NCI-H226 (cell line): Measurements from ENCODE around the gene KIF6.

Experiments
- DNase-seq: peaks from one replicate; pipeline ENCODE4 v3.0.0-alpha.2; 2015

Gene KIF6

DNA sequence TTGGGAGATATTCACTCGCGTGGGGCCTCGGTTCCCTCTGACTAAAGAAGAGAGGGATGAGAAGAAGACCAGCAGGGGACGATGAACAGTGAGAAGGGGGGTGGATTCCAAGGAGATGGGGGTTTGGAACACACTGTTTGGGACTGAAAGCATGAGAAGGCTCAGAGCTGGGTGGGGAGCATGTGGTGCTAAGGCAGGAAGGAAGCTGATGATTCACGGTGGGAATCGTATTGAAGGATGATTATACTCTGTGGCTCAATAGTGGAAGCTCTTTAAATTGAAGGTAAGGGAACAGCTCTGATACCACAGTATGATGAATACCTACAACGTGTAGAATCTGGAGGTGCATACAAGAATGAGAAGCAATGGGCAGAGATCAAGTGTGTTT is 285.2 kb downstream of the KIF6 start:
- DNase-seq, result no peak

DNA sequence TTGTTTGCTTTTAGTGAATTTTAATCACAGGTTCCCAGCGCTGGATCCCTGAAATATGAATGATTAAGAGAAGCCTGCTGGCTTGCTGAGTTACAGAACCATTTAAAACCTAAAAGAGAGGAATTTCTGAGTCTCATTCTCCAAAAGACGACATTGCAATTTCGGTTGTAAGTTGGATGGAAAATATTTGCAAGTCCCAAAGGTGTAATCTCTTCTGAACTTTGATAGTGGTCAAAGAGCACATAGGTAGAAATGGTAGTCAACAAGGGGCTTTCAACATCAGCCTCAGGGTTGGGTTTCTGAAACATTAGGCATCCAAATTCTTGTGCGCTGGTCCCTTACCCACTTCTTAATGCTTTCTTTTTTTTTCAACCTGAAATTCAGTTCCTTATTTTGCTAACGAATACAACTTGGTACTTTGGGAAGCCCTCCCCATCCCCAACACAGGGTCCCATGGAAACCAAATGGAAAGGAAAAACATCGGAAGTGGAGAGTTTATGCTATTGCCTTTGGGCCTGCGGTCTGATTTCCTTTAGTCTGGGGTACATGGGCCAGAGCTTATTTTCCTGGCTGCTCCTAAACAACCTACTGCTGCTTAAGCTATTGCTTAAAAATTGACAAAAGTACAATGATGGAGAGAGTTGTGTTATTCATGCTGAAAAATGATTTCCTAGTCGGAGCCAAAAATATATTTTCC is 285.7 kb downstream of the KIF6 start:
- no peak for DNase-seq

DNA sequence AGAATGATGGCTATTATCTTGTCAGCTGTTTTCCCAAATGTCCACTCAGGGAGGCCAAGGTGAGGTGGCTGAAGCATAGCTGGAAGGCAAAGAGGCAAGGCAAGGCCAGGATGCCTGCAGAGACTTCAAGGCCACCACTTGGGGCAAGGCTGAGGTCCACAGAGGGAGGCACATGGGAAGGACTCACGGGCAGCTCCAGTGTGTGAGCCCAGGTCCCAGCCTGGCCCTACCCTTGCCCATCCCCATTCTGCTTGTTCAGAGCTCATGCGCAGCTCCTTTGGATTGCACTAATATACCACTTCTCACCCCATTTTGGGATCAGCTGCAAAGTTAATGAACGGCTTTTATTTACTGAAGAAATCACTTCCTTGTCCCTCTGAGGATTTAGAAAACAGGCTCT is 291.6 kb downstream of the KIF6 start:
- no peak for DNase-seq

DNA sequence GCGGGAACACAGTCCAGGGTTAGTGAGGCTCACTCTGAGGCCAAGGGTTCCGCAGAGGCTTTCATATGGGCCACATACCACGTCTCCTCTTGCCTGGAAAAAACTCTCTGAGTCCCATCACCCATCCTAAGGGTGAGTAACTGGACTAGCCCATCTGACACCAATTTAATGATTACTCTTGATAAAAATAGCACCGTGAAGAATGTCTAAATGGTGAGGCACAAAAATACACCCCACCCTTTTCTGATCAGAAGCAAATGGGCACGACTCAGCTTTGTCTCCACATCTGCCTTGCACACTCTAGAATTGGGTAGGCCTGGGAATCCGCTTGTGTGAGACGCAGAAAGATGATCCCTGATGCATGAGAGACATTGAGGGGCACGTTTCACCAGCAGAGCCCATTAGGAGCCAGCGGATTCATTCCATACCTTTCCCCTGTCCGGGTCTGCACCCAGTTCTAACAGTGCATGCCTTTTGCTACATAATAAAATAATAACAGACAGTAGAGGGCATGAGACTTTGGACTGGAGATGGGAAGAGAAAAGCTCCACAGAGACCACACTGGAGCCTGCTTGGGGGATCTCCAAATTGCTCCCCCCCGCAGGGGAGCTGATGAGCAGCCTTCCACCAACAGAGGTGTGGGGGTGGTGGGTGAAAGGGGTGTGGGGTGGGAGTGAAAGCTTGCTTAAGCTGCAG is 292.7 kb downstream of the KIF6 start:
- DNase-seq, result no peak

DNA sequence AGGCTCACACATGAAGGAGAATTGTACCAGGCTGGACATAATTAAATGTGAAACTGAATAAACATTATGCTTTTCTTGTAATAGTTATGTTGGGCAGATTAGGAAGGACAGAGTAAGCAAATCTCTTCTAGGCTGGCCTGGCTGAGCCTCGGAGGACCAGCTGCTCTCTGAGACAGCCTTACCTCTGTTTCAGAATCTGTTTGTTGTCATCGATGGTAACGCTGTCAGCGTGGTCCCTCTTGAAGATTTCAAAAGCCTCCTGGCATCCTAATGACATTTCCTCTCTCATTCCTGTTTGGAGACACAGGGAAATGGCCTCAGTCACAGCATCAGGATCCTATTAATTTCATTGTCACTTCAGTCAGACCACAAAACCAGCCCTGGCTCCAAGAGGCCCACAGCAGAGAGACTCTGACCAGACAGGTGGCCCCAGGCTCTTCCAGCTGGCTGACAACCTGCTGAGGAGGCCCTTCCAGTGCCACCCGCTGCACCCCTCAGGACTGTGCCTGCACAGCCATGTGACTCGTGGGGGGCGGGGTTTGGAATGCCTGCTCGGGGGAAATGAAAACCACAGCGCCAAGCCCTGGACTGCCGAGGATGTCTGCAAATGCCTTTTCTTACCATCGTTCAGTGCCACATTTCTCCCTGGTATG is 294.2 kb downstream of the KIF6 start:
- no peak for DNase-seq

DNA sequence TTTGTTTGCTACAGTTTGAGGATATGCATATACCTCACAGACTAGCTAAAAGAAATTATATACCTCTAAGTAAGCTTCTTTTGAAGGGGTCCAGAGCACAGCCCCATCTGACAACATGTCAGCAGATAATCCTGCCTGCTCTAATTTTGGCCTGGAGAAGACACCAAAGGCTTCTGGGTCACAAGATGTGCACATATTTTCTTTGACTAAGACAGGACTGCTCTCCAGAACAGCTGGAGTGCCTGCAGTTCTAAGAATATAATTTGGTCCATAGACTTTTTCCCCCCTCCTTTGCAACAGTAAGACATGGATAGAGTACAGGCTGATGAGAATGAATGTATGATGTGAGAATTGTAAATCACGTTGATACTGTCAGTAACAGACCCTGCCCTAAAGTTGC is 294.8 kb downstream of the KIF6 start:
- no peak for DNase-seq

DNA sequence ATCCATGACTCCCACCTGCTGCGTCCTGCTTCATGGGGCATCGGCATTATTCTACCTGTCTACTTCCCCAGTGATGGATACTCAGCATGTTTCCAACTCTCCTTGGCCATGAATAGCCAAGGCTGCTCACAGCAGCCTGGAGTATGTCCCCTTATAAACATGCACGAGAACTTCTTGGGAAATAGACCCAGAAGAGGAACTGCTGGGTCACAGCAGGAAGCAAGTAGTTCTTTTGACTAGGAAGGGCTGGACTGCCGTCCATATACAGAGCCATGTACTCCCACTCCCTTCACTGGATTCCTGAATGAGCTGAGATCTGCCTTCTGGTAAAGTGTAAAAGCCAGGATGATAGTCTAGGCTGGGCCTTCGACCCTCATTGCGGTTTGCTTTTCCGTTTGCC is 296.4 kb downstream of the KIF6 start:
- no peak for DNase-seq

DNA sequence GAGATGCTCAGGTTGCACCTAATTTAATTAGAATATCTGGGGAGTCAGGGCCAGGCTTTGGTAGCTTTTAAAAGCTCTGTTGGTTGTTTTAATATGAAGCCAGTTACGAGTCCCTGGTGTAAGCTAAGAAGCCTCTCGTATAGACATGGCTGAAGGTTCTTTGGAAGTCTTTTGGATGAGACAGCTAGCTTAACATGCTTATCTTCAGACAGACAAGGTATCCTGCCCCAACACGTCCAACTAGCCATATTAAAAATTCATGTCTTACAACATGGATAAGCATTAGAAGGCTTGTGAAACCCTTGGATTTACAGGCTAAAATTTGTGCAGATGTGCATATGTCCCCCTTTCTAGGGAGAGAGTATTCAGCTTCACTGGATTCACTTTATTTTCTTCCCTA is 297.1 kb downstream of the KIF6 start:
- no peak for DNase-seq

DNA sequence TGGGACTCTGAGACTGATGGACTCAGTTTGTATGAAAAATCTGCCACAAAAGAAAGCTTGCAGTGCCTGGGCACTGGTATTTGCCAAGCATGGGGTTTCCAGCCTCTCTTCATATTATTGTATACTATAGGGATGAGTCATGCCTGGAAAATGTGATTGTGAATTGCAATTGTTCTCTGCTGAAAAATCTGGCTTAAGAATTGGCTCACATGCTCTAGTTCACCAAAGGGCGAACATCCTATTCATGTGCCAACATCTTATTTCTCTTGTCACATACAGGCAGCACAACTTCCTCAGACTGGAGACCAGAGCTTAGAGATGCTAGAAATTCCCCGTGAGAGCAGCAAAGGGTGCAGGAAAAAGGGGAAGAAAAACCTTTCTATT is 299.1 kb downstream of the KIF6 start:
- DNase-seq, result peak; percentile 83

DNA sequence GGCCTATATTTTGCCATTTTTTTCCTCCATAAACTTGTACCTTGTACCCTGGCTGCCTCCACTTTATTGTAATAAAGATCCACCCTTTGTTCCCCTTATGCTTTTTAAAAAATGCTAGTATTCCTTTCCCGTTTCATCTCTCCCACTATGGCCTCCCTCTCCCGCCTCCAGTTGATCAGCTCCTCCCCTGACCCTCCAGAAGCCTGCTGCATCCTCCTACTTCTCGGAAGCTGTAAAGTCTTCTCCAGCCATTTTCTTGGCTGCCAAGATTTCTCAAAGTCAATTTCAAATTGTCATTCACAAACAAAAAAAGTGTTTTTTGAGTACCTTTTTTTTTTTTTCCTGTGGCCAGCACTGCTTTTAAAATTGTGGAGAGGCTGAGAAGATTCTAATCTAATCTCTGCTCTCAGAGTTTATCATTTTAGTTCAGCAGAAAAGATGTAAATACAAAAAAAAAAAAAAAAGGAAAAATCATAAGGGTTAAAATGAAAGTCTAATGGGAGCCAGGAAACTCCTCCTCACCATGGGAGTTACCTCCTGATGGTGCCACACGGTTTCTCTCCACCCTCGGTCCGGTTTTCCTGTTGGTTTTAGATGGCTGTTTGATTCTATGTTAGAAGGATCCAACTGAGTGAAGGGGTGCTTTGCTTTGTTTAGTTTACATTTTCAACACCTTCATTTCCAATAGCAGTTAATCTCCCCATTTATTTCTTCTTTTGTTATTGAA is 299.7 kb downstream of the KIF6 start:
- peak; percentile 67 for DNase-seq

DNA sequence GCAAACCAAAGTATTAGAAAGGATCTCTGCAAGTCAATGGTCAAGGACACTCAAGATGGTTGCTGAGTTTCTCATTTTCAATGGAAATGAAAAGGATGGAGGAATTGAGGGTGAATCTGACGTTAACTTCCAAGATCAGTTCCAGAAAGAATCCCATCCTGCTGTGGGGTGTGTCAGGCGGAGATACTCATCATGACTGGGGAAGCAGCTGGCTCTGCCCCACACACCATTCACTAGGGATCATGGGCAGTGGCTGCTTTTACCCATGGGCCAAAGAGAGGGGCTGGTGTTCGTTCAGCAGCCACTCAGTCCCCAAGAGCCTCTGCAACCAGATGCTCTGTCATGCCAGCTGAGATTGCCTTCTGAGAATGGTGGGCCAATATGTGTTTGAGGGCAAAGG is 300.4 kb downstream of the KIF6 start:
- DNase-seq, result no peak

DNA sequence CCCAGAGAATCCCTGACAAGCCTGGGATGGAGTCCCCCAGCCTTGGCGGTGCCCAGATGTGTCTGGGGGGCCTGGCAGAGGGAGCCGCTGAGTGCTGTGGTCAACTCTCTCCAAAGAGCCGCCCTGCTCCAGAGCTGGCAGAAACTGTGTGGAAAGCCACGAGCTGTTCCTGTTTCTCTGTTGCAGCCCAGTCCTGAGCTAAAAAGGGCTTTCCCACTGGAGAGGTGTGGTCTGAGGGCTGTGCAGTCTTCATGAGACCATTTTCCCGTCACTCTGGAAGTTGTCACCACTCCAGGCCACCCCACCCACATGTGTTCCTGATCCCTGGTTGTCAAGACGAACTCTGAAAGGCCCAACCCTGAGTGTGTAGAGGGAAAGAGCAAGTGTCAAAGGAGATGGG is 303.0 kb downstream of the KIF6 start:
- DNase-seq, result no peak

DNA sequence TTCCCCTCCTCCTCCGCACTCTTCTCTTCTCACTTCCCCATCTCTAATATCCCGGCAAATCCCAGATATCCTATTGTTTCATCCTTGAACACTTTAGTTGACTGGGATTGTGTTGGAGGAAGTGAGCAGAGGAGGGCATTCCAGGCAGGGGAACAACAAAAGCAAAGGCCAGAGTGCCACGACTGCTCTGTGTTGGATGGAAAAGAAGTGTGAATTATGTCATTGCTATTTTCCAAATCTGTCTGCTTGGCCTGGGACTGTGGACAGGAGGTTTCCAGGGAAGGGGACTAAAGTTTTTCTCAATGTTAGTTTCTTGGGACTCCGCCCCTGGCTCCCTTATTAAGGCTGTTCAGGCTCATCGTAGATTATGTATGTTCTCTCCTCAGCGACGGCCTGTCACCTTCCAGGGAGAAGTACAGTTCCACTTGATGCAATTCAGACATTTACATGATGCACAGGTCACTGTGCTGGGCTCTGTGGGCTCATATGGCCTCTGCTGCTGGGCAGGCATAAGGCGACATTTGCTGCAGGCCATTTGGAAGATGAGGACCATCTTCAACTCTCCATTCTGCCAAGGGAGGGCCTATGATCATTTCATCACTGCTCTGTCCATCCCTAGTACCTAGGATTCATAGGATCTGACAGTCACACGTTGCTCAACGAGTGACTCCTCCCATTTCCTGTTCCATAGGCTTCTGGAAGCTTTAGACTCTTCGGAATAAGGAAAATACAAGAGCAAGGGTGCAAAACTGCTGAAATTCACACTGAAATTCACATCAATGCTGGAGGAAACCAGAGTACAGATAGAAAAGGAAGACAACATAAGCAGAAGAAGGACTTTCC is 303.6 kb downstream of the KIF6 start:
- DNase-seq, result no peak

DNA sequence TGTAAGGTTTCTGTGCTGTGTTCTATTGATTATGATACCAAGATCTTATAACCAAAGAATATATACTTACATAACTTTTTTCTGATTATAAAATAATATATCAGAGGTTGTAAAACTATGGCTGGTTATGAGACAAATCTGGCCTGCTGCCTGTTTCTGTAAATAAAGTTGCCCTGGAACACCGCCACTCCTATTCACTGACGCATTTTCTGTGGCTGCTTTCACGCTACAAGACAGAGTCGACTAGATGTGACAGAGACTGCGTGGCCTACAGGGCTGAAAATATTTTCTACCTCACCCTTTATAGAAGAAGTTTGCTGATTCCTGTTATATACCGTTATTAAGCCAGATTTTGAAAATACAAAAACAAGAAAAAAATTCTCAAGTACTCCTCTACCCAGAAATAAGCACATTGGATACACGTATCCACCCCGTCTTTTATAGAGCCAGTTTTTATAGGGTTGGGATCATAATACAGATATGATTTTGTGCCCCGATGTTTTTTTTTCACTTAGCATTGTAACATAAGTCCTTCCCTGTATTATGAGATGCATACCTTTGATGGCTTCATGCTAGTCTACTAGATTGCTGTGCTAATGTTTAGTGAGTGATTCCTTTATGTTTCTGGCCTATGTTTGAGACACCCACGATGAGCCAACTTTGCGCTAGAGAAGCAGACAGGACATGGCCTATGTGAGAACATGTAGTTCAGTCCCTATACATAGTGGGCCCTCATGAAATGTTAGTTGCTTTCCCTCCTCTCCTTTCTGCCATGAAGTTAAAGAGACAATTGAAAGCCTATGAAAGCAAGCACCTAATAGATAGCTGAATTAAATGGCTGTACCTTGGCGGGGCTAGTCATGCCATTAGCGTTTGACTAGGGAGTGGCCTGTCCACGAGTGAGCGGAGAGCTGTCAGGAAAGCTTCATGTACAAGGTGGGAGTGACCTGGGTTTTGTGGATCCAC is 304.6 kb downstream of the KIF6 start:
- no peak for DNase-seq

DNA sequence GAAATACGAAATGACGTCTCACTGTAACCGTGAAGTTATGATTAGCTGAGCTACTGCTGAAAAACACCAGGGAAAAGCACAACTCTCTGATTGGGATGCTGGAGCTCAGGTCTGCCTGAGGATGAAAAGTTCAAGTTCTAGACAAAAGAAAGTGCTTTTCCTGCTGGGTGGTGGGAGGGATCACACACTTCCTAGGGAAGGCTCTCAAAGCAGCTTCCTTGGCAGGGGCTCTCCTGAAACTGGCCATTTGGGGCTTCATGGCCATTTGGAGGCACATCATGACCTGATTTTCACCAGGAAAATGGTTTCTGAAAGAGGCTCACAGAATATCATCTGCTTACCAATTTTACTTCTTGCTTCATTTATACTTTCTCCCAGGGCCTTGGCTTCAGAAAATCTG is 305.6 kb downstream of the KIF6 start:
- no peak for DNase-seq

DNA sequence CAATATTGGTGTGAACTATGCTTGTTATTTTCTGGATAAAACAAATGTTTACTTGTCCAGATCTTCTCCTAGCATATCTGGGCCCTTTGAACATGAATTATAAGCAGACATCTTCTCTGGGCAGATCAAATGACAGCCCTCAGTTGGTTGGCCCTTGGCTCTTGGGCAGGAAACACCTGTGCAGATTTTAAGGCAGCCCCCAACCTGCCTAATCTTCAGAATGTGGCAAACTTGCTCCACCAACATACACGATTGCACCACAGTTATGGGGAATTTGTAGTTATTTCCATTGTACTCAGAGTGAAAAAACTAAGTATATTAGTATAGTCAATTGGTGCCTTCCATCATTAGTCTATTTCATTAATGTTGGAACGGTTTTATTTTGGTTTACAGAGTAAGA is 307.8 kb downstream of the KIF6 start:
- DNase-seq, result no peak

DNA sequence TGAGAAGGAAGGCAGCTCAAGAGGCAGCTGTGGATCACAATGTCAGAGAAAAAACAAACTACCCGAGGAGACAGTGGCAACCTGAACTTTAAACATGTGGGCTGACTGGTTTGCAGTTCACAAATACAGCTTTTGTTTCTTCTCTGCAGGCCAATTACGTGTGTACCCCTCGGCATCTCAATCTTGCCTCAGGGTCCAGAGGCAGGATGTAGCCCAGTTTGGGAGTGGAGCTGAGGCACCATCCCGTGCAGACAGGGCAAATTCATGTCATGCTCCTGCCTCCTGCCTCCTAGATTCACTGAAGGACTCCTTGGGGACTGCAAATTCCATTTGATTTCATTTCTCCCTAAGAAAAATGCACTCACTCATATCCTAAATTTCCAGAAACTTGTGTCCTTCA is 308.5 kb downstream of the KIF6 start:
- DNase-seq, result peak; percentile 92

DNA sequence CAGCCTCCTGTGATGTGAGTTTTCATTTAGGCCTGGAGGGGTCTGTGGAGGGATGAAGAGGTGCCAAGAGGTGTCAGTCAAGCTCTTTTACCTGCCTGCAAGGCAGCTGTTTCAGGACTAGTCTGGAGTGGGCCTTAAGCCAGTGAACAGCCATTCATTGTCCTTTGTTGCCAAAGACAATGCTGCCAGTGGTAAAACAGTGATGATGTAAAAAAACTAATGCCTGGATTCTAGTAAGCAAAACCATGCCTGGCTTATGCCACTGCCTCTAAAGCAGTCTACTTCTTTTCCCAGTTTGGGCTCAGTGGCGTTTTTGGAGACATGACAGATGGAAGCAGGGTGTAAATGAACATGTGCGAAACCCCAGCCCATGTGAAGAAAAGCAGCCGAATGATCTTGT is 309.2 kb downstream of the KIF6 start:
- DNase-seq, result no peak

DNA sequence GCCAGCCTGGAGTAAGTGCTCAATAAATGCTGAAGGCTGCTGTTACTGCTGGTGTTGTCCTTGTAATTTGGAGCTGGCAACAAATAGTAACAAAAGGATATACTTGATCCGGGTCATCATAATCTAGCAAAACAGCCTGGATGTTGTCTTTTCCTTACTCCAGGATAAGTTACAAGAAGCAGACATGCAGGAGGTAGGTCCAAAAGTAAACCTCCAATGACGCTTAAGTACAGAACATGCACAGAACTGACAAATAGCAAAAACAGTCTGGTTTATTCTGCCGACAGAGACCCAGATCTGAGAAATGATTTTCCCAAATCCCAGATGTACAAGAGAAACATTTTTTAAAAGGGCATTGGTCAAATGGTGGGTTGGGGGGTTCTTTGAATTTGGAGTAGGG is 309.7 kb downstream of the KIF6 start:
- DNase-seq, result no peak

DNA sequence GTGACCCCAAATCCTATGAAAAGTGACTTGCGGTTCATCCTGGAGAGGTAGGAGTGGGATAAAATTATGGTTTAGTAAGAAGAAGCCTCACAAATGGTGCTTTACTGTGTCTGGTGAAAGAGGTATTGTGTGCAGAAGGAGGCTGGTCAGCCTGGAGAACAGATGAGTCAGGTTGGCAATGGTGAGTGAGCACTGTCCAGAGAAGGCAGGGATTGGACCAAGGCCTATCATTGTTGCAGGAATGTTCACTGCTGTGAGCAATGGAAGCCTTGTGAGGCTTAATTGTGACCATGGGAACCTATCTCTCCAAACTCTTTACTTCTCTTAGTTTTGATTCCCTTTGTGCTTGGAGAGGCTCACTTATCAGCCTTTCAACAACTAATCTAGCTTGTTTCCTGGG is 313.7 kb downstream of the KIF6 start:
- DNase-seq, result peak; percentile 85

DNA sequence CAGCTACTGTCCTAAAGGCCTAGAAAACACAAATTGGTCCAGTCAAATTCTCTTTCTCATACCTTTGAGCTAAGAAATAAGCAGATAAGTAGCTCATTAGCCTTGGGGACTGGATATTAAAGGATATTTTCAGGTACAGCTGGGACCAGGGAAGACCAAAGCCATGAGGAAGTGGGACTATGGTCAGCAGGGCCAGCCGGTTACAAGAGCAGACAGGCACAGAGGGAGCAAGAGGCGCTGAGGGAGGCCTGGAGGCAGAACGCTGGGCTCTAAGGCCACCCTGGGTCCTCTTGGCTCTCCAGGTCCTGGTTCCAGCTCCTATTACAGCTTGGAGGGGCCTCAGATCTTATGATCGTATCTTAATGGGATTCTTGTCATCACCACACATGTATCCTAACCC is 314.2 kb downstream of the KIF6 start:
- DNase-seq, result no peak

DNA sequence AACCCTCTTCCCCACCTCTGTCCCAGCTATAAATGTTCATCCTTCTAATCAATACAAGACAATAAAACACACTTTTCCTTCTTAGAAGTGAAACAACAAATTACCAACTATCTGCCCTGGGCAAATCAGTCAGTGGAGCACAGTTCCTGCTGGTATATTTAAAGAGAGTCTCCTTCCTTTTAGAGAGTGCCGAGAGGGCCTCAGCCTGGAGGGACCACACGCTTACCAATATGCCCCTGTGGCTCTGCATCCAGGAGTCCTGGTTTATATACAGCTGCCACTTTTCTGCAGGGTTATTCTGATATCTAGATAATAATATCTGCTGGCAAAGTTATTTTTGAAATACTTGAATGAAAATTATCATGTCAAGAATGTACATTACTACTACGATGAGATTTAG is 315.3 kb downstream of the KIF6 start:
- no peak for DNase-seq
